DOHH2 (cell line): ENCODE results near the gene FCRL2.
"Not testable (repeated sequence)": the region's sequence is repeated elsewhere in the genome, so short reads cannot be mapped to it uniquely, and the experiment has no call there.

Source experiments
- H3F3A ChIP-seq: fragments of 200-600 bp; sonication (generic), shearing (Covaris generic); 2 replicates; pipeline ENCODE4 v1.6.0; 2016; ENCODE audit warnings: antibody characterized with exemption, mild to moderate bottlenecking; ENCODE audit not compliant: control insufficient read depth, insufficient read depth
- H3K27ac ChIP-seq: fragments of 200-600 bp; sonication (generic); 2 replicates; pipeline ENCODE4 v1.5.1; 2014; ENCODE audit warnings: low read depth, mild to moderate bottlenecking, low read length, moderate library complexity
- H3K27me3 ChIP-seq: fragments of 200-600 bp; sonication (generic); 2 replicates; pipeline ENCODE4 v1.6.1; 2014; ENCODE audit warnings: mild to moderate bottlenecking, low read length, mixed read lengths; ENCODE audit not compliant: control insufficient read depth
- H3K36me3 ChIP-seq: fragments of 200-600 bp; sonication (generic); 2 replicates; pipeline ENCODE4 v1.6.1; 2014; ENCODE audit warnings: mild to moderate bottlenecking, low read length, moderate library complexity, mixed read lengths; ENCODE audit not compliant: control insufficient read depth
- H3K4me1 ChIP-seq: fragments of 200-600 bp; sonication (generic); 2 replicates; pipeline ENCODE4 v1.6.1; 2014; ENCODE audit warnings: mild to moderate bottlenecking, low read length, mixed read lengths; ENCODE audit not compliant: control insufficient read depth
- H3K4me2 ChIP-seq: fragments of 200-600 bp; sonication (generic); 2 replicates; pipeline ENCODE4 v1.6.0; 2014; ENCODE audit warnings: mild to moderate bottlenecking, low read length, moderate library complexity
- H3K4me3 ChIP-seq: fragments of 200-600 bp; sonication (generic); 2 replicates; pipeline ENCODE4 v1.5.1; 2014; ENCODE audit warnings: mild to moderate bottlenecking, low read length, mixed read lengths
- H3K79me2 ChIP-seq: fragments of 200-600 bp; sonication (generic); 2 replicates; pipeline ENCODE4 v1.6.1; 2014; ENCODE audit warnings: mild to moderate bottlenecking, low read length, mixed read lengths; ENCODE audit not compliant: control insufficient read depth
- H3K9me2 ChIP-seq: fragments of 200-600 bp; sonication (generic); replicated peaks from 2 replicates; pipeline ENCODE4 v1.6.1; 2014; ENCODE audit warnings: mild to moderate bottlenecking, low read length, mixed read lengths; ENCODE audit not compliant: control insufficient read depth
- H3K9me3 ChIP-seq: fragments of 200-600 bp; sonication (generic); 2 replicates; pipeline ENCODE4 v1.6.1; 2014; ENCODE audit warnings: antibody characterized with exemption, low read length, mixed read lengths; ENCODE audit not compliant: control insufficient read depth, insufficient read depth
- H4K20me1 ChIP-seq: fragments of 200-600 bp; sonication (generic); 2 replicates; pipeline ENCODE4 v1.6.0; 2014; ENCODE audit warnings: low read depth, mild to moderate bottlenecking, antibody characterized with exemption, low read length, moderate library complexity; ENCODE audit not compliant: control insufficient read depth, insufficient read depth
- EZH2phosphoT487 ChIP-seq: fragments of 200-600 bp; sonication (generic); IDR thresholded peaks from 2 replicates; pipeline ENCODE4 v1.6.1; 2017; ENCODE audit warnings: borderline replicate concordance, mild to moderate bottlenecking, antibody characterized with exemption, low read length, moderate library complexity, mixed read lengths
- TF ChIP-seq, protein P1 (sequence below): fragments of 200-600 bp; sonication (generic); IDR thresholded peaks from one replicate; pipeline ENCODE4 v1.5.1; 2014; ENCODE audit warnings: antibody characterized with exemption, mild to moderate bottlenecking, low read depth, low read length; ENCODE audit not compliant: poor library complexity, severe bottlenecking

The FCRL2 gene

DNA sequence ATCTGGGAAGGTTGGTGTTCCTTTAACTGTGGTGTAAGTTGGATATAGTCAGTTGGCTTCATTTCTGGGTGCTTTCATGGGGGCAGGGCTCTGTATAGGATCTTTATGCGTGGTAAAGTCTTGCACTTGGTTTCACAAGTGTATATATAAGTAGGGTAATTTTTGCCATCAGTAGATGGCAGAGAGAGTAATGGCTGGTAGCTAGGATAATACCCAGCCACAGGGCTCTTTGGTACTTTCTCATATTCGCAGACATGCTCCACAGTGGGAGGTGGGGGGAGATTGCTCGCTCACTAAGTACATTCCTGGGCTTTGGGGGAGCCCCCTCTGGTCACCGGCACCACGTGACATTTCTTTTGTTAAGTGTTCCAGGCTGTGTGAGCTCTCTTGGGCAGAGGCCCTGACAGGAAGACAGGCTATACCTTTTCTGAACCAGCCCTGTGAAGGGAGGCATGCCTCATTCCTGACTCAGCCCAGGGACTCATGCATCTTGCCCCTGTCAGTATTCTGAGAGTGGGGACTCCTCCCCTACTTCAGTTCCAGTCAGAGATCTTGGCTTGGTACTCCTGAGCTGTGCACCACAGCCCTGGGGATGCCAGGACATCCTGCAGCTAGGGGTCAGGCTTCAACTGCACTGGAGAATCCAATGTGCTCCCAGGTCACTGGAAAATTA is 37.6 kb downstream of the FCRL2 start:
- no peak overlapping the region for H3K4me3 ChIP-seq
- H3K79me2 ChIP-seq, result no peaks in the 10 kb centered on the region
- no peaks in the 10 kb centered on the region for H3K9me3 ChIP-seq
- H3K4me1 ChIP-seq, result peaks cover 38% of the 10 kb centered on the region
- no peaks in the 10 kb centered on the region for H3K27me3 ChIP-seq
- H3K27ac ChIP-seq, result no peak overlapping the region
- H3F3A ChIP-seq, result no peaks in the 10 kb centered on the region
- no peaks in the 10 kb centered on the region for H3K9me2 ChIP-seq
- no peaks in the 10 kb centered on the region for H4K20me1 ChIP-seq
- no peak overlapping the region for H3K4me2 ChIP-seq
- no peak for TF ChIP-seq EZH2phosphoT487
- TF ChIP-seq, protein P1, sequence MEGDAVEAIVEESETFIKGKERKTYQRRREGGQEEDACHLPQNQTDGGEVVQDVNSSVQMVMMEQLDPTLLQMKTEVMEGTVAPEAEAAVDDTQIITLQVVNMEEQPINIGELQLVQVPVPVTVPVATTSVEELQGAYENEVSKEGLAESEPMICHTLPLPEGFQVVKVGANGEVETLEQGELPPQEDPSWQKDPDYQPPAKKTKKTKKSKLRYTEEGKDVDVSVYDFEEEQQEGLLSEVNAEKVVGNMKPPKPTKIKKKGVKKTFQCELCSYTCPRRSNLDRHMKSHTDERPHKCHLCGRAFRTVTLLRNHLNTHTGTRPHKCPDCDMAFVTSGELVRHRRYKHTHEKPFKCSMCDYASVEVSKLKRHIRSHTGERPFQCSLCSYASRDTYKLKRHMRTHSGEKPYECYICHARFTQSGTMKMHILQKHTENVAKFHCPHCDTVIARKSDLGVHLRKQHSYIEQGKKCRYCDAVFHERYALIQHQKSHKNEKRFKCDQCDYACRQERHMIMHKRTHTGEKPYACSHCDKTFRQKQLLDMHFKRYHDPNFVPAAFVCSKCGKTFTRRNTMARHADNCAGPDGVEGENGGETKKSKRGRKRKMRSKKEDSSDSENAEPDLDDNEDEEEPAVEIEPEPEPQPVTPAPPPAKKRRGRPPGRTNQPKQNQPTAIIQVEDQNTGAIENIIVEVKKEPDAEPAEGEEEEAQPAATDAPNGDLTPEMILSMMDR, result no peak
- no peaks in the 10 kb centered on the region for H3K36me3 ChIP-seq

DNA sequence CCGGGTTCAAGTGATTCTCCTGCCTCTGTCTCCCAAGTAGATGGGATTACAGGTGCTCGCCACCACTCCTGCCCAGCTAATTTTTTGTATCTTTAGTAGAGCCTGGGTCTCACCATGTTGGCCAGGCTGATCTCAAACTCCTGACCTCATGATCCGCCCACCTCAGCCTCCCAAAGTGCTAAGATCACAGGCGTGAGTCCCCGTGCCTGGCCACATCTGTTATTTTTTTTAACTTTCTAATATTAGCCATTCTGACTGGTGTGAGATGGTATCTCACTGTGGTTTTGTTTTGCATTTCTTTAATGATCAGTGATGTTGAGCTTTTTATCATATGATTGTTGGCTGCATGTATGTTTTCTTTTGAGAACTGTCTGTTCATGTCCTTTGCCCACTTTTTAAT is 40.9 kb downstream of the FCRL2 start:
- H4K20me1 ChIP-seq, H3K79me2 ChIP-seq, H3K27ac ChIP-seq, H3K9me2 ChIP-seq, H3K4me3 ChIP-seq, H3K27me3 ChIP-seq, H3K36me3 ChIP-seq: not testable (repeated sequence)
- peaks cover 56% of the 10 kb centered on the region for H3K4me1 ChIP-seq
- 0 out of 2 replicates have a peak overlapping the region, but pooled peaks have one; percentile 6 for H3K4me2 ChIP-seq
- H3K9me3 ChIP-seq, result peaks cover 11% of the 10 kb centered on the region; the same call in 1 of the 2 replicates
- H3F3A ChIP-seq, result peaks cover 10% of the 10 kb centered on the region; the same call in 1 of the 2 replicates

DNA sequence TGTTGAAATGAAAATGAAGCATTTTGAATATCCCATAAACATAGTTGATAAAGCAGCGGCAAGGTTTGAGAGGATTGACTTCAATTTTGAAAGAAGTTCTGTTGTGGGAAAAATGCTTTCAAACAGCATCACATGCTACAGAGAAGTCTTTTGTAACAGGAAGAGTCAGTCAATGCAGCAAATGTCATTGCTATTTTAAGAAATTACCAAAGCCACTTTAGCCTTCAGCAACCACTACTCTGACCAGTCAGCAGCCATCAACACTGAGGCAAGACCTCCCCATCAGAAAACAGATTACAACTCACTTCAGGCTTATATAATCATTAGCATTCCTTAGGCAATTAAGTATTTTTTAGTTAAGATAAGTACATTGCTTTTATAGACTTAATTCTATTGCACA is 42.6 kb downstream of the FCRL2 start:
- H3F3A ChIP-seq, result peaks cover 23% of the 10 kb centered on the region
- H3K36me3 ChIP-seq, result peaks cover 10% of the 10 kb centered on the region
- peaks cover 62% of the 10 kb centered on the region for H3K4me1 ChIP-seq
- no peak overlapping the region for H3K4me3 ChIP-seq
- no peaks in the 10 kb centered on the region for H3K9me2 ChIP-seq
- peaks cover 11% of the 10 kb centered on the region; the same call in 1 of the 2 replicates for H3K9me3 ChIP-seq
- H3K27me3 ChIP-seq, result no peaks in the 10 kb centered on the region
- H4K20me1 ChIP-seq, result no peaks in the 10 kb centered on the region
- H3K79me2 ChIP-seq, result no peaks in the 10 kb centered on the region
- H3K27ac ChIP-seq, result no peak overlapping the region
- H3K4me2 ChIP-seq, result peak overlapping the region; percentile 28
- TF ChIP-seq, protein P1, result no peak
- no peak for TF ChIP-seq EZH2phosphoT487

DNA sequence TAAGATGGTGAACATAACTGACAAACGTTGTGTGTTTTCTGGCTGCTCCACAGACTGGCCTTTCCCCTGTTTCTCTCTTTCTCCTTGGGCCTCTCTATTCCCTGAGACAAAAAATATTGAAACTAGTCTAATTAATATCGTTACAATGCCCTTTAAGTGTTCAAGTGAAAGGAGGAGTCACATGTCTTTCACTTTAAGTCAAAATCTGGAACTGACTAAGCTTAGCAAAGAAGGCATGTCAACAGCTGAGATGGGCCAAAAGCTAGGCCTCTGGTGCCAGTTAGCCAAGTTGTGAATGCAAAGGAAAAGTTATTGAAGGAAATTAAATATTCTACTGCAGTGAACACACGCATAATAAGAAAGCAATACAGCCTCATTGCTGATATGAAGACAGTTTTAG is 44.2 kb downstream of the FCRL2 start:
- Histone ChIP-seq H3K36me3 (peaks cover 10% of the 10 kb centered on the region), H3K4me3 (no peak overlapping the region), H3F3A (peaks cover 23% of the 10 kb centered on the region), H3K9me2 (no peaks in the 10 kb centered on the region), H3K27ac (no peak overlapping the region), H3K9me3 (peaks cover 11% of the 10 kb centered on the region; the same call in 1 of the 2 replicates), H3K4me1 (peaks cover 64% of the 10 kb centered on the region), H4K20me1 (no peaks in the 10 kb centered on the region), H3K4me2 (no peak overlapping the region), H3K27me3 (no peaks in the 10 kb centered on the region), H3K79me2 (no peaks in the 10 kb centered on the region)
- no peak for TF ChIP-seq EZH2phosphoT487
- TF ChIP-seq, protein P1, result no peak
